Glutamatergic neuron (in vitro differentiated cells): ENCODE data around the gene GRM7. TPM values are rescaled to one million over a fixed set of nuclear protein-coding genes. Genes with fewer than 3 reads are reported as not detected.
A peak's percentile ranks its signal among the peaks of the same experiment; 100 is the strongest.

Experiments
- DNase-seq: peaks from one replicate; pipeline ENCODE4 v3.0.0; 2022
- H3K27ac Mint-ChIP-seq: one replicate; pipeline ENCODE4 v1.8.0; 2020; ENCODE audit warnings: mild to moderate bottlenecking, mixed read lengths, inconsistent platforms; ENCODE audit not compliant: unreplicated experiment
- H3K27me3 Mint-ChIP-seq: one replicate; pipeline ENCODE4 v1.8.0; 2020; ENCODE audit warnings: mild to moderate bottlenecking, moderate library complexity, mixed read lengths, inconsistent platforms; ENCODE audit not compliant: unreplicated experiment
- H3K36me3 Mint-ChIP-seq: one replicate; pipeline ENCODE4 v1.8.0; 2020; ENCODE audit warnings: mild to moderate bottlenecking, mixed read lengths, inconsistent platforms; ENCODE audit not compliant: unreplicated experiment
- H3K4me1 Mint-ChIP-seq: one replicate; pipeline ENCODE4 v1.8.0; 2020; ENCODE audit warnings: mild to moderate bottlenecking, low read depth, mixed read lengths, inconsistent platforms; ENCODE audit not compliant: unreplicated experiment
- H3K4me3 Mint-ChIP-seq: one replicate; pipeline ENCODE4 v1.8.0; 2020; ENCODE audit warnings: mild to moderate bottlenecking, mixed read lengths, inconsistent platforms; ENCODE audit not compliant: unreplicated experiment
- H3K9me3 Mint-ChIP-seq: one replicate; pipeline ENCODE4 v1.8.0; 2020; ENCODE audit warnings: mild to moderate bottlenecking, moderate library complexity, mixed read lengths, inconsistent platforms; ENCODE audit not compliant: unreplicated experiment
- long read RNA-seq: library from polyadenylated mRNA; unstranded; transcript quantifications from one replicate; pipeline ENCODE4 v2.0.0, GENCODE V29; 2020; ENCODE audit not compliant: unreplicated experiment
- total RNA-seq: library from RNA; stranded (reverse); fragmentation: NEBNext Ultra II Directional; extraction: Animal tissue kit (Norgen Biotek cat#: 25700); gene quantifications from one replicate; pipeline ENCODE4 v1.2.1, GENCODE V29; 2021; ENCODE audit not compliant: unreplicated experiment
- TF ChIP-seq, protein P1 (sequence below): fragments of 200-600 bp; sonication (generic); IDR thresholded peaks from one replicate; pipeline ENCODE4 v1.5.0; 2021; ENCODE audit not compliant: partially characterized antibody, unreplicated experiment

The GRM7 gene
- 1.4 TPM for total RNA-seq
- long read RNA-seq, partial matches to known transcripts: 0 of 1 reads
- long read RNA-seq, other reads (novel, unspliced or antisense): 1 of 1 reads

DNA sequence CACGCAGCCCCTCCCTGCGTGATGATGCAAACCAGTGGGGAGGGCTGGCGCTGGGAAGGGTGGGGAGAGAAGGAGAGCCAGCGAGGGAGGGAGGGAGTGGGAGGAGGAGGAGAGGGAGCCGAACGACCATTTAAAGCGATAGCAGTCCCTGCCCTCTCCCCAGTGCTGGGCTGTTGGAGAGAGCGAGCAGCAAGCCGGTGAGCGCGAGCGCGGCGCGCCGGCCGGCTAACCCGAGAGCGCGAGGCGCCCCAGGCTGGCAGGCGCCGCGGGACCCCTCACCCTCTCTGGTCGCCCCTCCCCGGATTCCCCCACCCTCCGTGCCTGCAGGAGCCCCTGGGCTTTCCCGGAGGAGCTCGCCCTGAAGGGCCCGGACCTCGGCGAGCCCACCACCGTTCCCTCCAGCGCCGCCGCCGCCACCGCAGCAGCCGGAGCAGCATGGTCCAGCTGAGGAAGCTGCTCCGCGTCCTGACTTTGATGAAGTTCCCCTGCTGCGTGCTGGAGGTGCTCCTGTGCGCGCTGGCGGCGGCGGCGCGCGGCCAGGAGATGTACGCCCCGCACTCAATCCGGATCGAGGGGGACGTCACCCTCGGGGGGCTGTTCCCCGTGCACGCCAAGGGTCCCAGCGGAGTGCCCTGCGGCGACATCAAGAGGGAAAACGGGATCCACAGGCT lies at the start of gene GRM7:
Gene GRM7, plus strand, starts transcription at position 162 of the 671 bp plus-strand sequence.
- peak; percentile 70 for DNase-seq
- Mint-ChIP-seq H3K36me3 (no peaks in the 10 kb centered on the region), H3K4me1 (peaks cover 3% of the 10 kb centered on the region), H3K27me3 (peaks cover 23% of the 10 kb centered on the region), H3K27ac (no peak within 1 kb of the TSS), H3K4me3 (peak within 1 kb of the TSS; percentile 90), H3K9me3 (peaks cover 10% of the 10 kb centered on the region)
- TF ChIP-seq, protein P1, sequence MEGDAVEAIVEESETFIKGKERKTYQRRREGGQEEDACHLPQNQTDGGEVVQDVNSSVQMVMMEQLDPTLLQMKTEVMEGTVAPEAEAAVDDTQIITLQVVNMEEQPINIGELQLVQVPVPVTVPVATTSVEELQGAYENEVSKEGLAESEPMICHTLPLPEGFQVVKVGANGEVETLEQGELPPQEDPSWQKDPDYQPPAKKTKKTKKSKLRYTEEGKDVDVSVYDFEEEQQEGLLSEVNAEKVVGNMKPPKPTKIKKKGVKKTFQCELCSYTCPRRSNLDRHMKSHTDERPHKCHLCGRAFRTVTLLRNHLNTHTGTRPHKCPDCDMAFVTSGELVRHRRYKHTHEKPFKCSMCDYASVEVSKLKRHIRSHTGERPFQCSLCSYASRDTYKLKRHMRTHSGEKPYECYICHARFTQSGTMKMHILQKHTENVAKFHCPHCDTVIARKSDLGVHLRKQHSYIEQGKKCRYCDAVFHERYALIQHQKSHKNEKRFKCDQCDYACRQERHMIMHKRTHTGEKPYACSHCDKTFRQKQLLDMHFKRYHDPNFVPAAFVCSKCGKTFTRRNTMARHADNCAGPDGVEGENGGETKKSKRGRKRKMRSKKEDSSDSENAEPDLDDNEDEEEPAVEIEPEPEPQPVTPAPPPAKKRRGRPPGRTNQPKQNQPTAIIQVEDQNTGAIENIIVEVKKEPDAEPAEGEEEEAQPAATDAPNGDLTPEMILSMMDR: no peak

DNA sequence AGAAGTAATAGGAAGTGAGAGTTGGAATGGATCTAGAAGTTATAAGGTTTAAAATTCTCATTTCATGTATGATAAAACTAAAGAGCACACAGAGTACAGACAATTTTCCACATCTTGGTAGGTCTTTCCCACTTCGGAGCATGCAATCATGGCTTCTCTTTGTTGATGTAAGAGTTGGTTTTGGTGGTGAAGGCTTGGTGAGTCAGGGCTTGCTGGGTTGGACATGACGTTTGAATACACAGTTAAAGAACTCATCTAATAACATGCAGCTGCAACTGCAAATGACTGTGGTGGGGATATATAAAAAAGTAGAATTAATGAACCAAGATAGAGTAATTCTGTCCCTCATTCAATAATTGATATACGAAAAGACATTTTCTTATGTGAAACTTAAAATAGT lies 39.5 kb upstream of the GRM7 start:
- no peaks in the 10 kb centered on the region for H3K4me1 Mint-ChIP-seq
- H3K4me3 Mint-ChIP-seq: no peak overlapping the region

DNA sequence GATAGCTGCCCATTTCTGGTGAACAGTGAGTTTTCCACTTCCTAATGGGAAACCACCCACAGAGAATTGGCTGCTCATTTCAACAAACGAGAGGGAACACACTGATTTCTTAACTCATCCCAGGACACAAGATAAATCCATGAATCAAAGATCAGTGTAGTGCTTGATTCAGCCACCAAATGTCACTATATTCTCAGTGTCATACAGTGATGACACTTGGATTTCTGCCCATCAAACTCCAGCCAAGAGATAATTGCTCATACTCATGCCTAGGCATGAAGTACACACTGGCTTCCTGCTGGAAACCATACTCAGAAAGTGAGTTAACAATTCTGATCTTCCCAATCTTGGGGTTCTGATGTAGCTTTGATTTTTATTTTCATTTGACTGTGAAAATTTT lies 35.4 kb upstream of the GRM7 start:
- no peaks in the 10 kb centered on the region for H3K27me3 Mint-ChIP-seq
- TF ChIP-seq, protein P1: no peak
- no peak overlapping the region for H3K4me3 Mint-ChIP-seq
- no peak for DNase-seq
- no peaks in the 10 kb centered on the region for H3K36me3 Mint-ChIP-seq
- no peak overlapping the region for H3K27ac Mint-ChIP-seq
- H3K9me3 Mint-ChIP-seq: no peaks in the 10 kb centered on the region
- no peaks in the 10 kb centered on the region for H3K4me1 Mint-ChIP-seq

More for the DNA sequence above, 39.5 kb upstream of the GRM7 start:
- Mint-ChIP-seq H3K27ac (no peak overlapping the region), H3K9me3 (no peaks in the 10 kb centered on the region), H3K36me3 (no peaks in the 10 kb centered on the region), H3K27me3 (no peaks in the 10 kb centered on the region)
- TF ChIP-seq, protein P1: no peak
- no peak for DNase-seq

DNA sequence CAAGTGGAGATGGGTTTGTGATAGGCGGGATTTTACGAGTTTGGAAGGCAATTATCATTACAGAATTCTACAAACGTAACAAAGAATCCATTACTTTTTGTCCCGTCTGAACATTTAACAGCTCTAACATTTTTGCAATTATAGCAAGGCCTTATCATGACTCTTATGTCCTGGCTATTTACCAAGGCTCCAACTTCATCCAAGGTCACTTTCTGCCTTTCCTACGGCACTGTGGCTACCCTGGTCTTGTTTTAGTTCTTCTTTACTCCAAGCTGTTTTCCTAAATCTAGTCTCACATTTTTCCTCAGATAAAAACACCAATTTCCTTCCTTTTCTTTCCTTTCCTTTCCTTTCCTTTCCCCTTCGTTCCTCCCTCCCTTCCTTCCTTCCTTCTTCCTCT lies 33.5 kb upstream of the GRM7 start:
- Mint-ChIP-seq H3K9me3 (no peaks in the 10 kb centered on the region), H3K4me1 (no peaks in the 10 kb centered on the region), H3K27me3 (no peaks in the 10 kb centered on the region), H3K27ac (no peak overlapping the region), H3K4me3 (no peak overlapping the region), H3K36me3 (no peaks in the 10 kb centered on the region)
- TF ChIP-seq, protein P1: no peak
- DNase-seq: no peak

DNA sequence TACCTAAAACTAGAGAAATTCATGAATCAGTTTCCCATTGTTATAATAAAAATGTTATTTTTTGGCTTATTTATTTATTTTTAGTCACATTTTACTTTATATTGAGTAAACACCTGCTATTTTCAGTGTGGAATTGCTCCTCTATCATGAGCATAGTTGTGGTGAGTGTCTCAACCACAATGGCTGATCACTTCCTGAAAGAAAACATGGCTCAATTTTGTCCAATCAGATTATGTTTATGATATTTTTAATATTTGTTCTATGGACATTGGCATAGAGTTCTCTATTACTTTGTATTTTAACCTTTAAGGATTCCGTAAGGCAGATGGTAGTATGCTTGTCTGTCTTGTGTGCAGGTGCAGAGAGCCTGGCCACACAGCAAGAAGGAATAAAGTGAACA lies 16.2 kb upstream of the GRM7 start:
- no peaks in the 10 kb centered on the region for H3K4me1 Mint-ChIP-seq
- no peaks in the 10 kb centered on the region for H3K9me3 Mint-ChIP-seq
- peaks cover 4% of the 10 kb centered on the region for H3K36me3 Mint-ChIP-seq
- no peak for DNase-seq
- H3K27me3 Mint-ChIP-seq: no peaks in the 10 kb centered on the region
- H3K27ac Mint-ChIP-seq: no peak overlapping the region
- H3K4me3 Mint-ChIP-seq: no peak overlapping the region
- TF ChIP-seq, protein P1: no peak
